ENCODE results near the gene MS4A12. TPM values are rescaled to one million over a fixed set of nuclear protein-coding genes. Genes with fewer than 3 reads are reported as not detected.

The MS4A12 gene
- total and polyA plus RNA-seq, 9 of the 15 experiments (the other 6 are each of a cell fraction or from before 2014, with no cell fraction given) = not detected

DNA sequence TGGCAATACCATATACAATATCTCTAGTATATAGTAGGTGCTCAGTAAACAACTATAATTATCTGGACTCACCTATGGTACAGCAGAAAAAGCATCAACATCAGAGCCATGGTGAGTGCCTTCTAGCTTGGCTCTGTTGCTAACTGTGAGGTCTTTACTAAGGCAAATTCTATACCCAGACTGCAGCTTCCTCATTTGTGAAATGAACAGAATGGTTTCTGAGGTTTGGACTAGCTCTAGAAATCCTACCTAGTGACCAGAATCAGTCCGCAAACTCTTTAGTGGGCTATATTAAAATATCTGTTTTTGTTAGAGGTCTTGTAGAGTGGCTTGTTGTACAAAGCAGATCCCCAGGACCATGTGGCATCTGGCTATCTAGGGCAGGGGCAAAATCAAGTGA, 33.2 kb upstream of the MS4A12 start:
- no peak for ATAC-seq
- no peaks in the 10 kb centered on the region for H3K9me3 ChIP-seq (replicated peaks; ENCODE audit: control insufficient read depth, insufficient read depth, low read depth, low read length)
- ChIA-PET CTCF (ENCODE audit: low intra/inter-chr PET ratio) (no interaction called here), POLR2A (no interaction called here)
- in situ Hi-C loops (cut with MboI) (no loop called here), intact Hi-C loops (cut with micrococcal nuclease) (no loop called here)
- no peak overlapping the region for H3K27ac ChIP-seq (ENCODE audit: extremely low read depth, low read depth, low read length)
- no peak overlapping the region for H3K4me2 ChIP-seq (ENCODE audit: insufficient read depth, low read length)
- H3K4me3 ChIP-seq = no peak overlapping the region
- H2AFZ ChIP-seq (ENCODE audit: low read depth, low read length) = no peak overlapping the region
- no peaks in the 10 kb centered on the region for H3K9me1 ChIP-seq (ENCODE audit: control insufficient read depth, insufficient read depth, low read length)
- H3K4me1 ChIP-seq (replicated peaks in 1 of 2; ENCODE audit: control insufficient read depth in 2 of 2, insufficient read depth in 2 of 2, low read length in 2 of 2) = no peaks in the 10 kb centered on the region
- no TSS peak for BruUV-seq (replicated peaks)
- no peaks in the 10 kb centered on the region for H3K36me3 ChIP-seq (ENCODE audit: control insufficient read depth, insufficient read depth, low read length)
- H4K20me1 ChIP-seq (replicated peaks; ENCODE audit: control insufficient read depth, insufficient read depth, low read length) = no peaks in the 10 kb centered on the region
- 9% methylated on average over 1 of the region's 1 CpG for WGBS (ENCODE audit: insufficient coverage, low coverage, missing lambda C conversion rate)
- no peak overlapping the region for H3K9ac ChIP-seq (ENCODE audit: insufficient read depth in 1 of 2, low read depth in 2 of 2, low read length in 2 of 2)
- TF ChIP-seq ZNF274 (IDR thresholded peaks at IDR 0.05; ENCODE audit: borderline replicate concordance, low read depth, low read length) (no peak), L3MBTL2 (IDR thresholded peaks at IDR 0.05) (no peak), RREB1 (CRISPR knock-in tag; IDR thresholded peaks at IDR 0.05) (no peak), PRPF4 (IDR thresholded peaks at IDR 0.05; ENCODE audit: insufficient read depth, low read depth, low read length, poor library complexity, severe bottlenecking) (no peak), ZKSCAN1 (IDR thresholded peaks at IDR 0.05; ENCODE audit: low read depth, low read length) (no peak), LARP7 (IDR thresholded peaks at IDR 0.05) (no peak), POU5F1 (IDR thresholded peaks at IDR 0.05; ENCODE audit: borderline replicate concordance, low read depth, low read length, partially characterized antibody) (no peak), TCF7L2 (IDR thresholded peaks at IDR 0.05; ENCODE audit: low read depth, low read length) (no peak)
- no peak for DNase-seq (ENCODE audit: extremely low read depth in 1 of 4, low spot score in 3 of 4)
- no peaks in the 10 kb centered on the region for H3K79me2 ChIP-seq (ENCODE audit: control insufficient read depth, insufficient read depth, low read length)
- no peaks in the 10 kb centered on the region for H3K27me3 ChIP-seq (ENCODE audit: control insufficient read depth in 2 of 2, insufficient read depth in 2 of 2, low read length in 2 of 2)
- no peak for FAIRE-seq

Measured in K562 (cell line).